GM11168 (cell line): ENCODE data around the gene IL5RA.

Source experiments
- in situ Hi-C: fragments of 300-500 bp; cut with MboI; formaldehyde crosslinking; loops from one replicate; pipeline ENCODE4 v1.12.0; 2022; ENCODE audit warnings: low sequenced_read_pairs; ENCODE audit not compliant: unreplicated experiment

The IL5RA gene

DNA sequence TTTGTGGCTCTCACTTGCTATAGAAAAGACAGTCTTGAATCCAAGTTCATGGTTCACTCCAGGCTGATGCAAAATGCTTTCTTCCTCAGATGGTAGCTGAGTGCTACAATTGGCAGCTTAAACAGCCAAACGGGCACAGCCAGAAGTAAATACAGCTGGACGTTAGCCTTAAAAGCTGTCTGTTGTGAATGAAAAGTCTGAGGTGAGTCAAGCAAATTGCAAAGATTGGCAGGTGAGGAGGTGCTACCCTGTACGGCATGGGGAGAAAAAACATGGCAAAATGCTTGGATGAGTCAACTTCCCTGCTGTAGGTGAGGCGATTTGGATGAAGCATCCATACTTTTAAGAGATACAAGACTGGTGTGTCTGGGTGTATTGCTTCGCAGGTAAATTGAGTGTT is 40.5 kb downstream of the IL5RA start:
- in situ Hi-C loops, result no loop called here

DNA sequence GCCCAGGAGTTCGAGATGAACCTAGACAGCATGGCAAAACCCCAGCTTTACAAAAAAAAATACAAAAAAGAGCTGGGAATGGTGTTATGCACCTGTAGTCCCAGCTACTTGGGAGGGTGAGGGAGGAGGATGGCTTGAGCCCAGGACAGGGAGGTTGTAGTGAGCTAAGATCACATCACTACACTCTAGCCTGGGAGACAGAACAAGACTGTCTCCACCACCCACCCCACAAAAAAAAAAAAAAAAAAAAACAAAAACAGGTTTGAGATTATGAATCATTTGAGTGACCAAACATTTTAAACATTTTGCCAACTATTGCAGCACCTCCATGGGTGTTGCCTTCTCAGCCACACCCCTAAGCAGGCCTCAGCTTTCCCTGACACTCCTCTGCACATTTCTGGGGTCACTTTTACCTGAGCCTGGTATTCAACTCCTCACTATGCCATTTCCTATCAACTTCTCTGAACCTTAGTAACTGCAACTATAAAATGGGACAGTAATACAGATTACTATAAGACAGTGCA is 41.8 kb downstream of the IL5RA start:
- in situ Hi-C loops, result no loop called here

DNA sequence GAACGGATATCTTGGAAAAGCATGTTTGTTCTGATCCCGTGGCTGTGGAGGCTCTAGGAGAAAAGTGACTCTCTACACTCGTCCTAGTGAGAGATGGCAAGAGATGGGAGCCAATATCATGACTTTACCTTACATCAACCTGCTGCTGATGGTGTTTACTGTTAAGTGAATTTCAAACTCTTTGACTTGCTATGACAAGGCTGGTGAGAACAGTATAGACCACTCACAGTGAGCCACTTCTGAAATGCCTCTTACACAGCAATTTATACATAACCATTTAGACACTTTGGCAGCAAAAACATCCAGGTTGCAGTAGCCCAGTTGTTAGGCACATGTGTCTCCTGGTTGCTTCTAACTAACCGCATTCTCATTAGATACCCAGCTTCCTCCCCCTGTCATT is 43.3 kb downstream of the IL5RA start:
- in situ Hi-C loops, result no loop called here

DNA sequence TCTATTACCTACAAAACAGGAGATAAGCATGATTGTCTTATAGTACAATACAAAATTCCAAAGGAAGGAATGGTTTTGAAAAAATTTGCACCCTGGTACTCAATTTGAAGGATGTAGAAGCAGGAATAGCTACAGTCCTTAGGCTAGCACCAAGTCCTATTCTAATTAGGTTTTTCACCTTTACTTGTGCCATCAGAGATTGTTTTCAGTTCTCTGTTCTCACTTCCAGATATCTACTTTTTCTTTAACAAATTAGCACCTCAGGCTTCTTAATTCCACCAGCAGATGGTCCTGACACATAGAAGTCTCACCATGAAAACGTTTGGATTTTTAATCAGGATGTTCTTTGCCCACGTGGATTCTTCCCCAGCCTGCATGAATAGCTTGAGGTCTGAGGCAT is 43.8 kb downstream of the IL5RA start:
- in situ Hi-C loops, result no loop called here

DNA sequence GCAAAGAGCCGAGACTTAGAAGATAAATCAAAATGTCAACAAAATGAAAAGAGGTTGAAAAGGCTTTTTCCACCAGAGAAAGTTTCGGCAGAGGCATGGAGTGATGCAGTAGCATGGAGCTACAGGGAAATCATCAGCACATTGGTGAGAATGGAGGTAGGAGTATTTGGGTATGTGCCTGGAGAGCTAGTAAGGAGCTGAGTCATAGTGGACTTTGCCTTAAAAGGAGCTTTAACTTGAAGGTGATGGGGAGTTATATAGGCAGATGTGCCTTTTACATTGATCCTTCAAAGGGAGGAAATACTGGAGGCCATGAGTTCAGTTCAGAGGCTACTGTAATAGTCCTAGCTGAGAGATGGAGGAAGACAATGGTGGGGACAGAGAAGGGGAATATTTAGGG is 44.3 kb downstream of the IL5RA start:
- in situ Hi-C loops, result no loop called here

DNA sequence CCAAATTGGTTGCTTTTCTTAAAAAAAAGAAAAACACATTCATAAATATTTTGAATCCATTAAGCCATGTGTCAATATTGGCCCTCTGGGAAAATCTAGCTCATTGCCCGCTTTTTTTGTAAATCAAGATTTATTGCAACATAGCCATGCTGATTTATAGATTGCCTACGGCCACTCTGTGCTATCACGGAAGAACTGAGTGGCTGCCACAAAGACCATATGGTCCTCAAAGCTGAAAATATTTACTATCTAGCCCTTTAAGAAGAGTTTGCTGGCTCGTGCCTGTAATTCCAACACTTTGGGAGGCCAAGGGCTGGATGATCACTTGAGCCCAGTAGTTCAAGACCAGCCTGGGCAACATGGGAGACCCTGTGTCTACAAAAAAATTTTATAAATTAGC is 45.9 kb downstream of the IL5RA start:
- in situ Hi-C loops, result no loop called here

DNA sequence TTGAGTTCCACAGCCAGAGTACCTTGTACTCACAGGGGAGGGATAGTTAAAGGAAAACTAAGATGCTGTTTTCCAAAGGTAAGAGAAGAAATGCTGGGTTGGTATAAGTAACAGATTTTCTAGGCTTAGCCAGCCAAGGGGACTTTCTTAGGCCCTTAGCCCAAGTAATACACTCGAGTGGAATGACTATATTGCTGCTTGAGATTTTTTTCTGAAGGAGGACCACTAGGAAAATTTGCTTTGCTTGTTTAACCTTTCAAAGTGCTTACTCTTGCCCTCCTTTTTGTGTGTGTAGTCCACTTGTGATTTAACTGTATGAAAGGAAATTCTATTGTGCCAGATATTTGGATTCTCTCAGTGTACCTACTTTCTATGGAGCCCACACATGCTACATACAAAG is 50.5 kb downstream of the IL5RA start:
- in situ Hi-C loops, result no loop called here

DNA sequence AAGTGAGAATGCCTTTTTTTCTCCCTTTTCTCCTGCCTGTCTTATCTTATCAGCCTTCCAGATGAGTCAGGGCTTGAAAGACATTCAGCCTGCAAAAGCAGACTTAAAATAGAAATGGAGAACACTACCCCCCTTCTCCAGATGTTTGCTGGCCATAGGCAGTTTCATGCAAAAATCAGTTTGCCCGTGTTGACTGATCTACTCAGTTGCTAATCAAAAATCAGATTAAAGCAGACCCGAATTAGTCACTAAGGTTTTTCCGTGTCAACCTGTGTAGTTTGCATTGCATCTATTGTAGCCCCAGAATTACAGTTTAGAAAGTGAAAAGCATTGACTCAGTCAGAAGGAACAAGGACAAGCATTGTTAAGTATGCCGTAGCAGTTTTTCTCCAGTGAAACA is 56.2 kb downstream of the IL5RA start:
- in situ Hi-C loops, result no loop called here

DNA sequence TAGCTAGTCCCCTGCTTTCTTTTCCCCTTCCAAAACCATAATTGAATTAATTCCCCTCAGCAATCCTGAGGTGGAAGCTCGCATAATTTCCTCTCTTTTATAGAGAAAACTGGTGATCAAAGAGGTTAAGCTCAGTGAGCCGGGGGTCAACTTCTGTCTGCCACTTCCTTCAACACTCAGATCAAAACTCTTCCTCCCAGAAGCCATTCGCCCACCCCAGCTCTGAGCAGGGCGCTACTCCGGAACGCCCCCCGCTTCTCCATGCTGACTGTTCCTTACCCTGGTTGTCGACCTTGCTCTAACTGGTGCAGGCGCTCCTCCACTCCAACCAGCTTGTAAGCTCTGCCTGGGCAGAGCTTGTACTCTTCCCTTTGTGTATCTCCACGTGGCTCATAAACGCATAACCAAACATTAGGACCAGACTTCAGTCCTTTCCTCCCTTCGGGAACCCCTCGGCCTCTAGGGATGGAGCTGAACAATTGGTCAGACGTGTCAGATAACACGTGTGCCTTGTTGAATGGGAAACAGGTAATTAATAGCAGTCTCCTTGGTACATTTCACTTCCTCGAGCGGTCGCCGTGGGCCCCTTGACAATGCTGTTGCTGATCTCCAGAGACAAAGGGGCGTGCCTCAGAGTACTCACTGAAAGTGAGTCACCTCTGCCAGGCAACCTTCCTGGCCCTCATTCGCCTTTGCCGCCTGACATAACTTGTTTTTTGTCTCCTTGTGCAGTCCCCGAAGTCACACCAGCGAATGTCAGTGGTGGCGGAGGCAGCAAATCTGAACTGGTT is 71.8 kb downstream of the IL5RA start:
- in situ Hi-C loops, result no loop called here

DNA sequence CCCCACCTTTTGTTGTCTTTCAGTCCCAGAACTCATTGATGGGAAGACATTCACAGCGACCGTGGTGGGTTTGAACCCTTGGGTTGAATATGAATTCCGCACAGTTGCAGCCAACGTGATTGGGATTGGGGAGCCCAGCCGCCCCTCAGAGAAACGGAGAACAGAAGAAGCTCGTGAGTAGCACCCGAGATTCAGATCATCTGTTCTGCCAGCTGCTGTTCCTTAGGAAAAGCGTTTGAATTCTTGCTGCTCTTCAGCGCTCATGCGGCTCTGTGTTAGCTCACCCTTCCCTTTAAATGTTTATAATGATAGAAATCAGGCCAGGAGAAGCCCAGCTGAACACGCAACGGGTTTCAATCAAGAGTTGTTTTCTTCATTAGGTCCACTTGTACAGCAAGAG is 73.0 kb downstream of the IL5RA start:
- in situ Hi-C loops, result no loop called here

DNA sequence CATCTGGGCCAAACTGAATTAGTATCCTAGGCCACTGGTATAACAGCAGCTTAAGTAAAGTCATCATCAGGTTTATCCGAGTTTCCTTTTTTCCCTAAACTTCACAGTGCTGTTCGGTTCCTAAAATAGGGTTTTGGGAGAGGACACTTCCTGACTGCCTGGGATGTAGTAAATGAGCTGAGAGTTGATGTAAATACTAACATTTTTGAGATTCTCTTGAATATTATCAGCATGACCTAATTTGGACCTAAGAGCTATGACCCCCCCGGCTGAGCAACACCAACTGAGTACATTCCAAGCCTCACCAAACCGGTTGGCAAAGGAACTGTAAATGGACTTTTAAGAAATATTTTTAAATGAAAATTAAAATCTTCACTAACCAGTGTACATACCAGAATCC is 78.8 kb downstream of the IL5RA start:
- in situ Hi-C loops, result no loop called here

DNA sequence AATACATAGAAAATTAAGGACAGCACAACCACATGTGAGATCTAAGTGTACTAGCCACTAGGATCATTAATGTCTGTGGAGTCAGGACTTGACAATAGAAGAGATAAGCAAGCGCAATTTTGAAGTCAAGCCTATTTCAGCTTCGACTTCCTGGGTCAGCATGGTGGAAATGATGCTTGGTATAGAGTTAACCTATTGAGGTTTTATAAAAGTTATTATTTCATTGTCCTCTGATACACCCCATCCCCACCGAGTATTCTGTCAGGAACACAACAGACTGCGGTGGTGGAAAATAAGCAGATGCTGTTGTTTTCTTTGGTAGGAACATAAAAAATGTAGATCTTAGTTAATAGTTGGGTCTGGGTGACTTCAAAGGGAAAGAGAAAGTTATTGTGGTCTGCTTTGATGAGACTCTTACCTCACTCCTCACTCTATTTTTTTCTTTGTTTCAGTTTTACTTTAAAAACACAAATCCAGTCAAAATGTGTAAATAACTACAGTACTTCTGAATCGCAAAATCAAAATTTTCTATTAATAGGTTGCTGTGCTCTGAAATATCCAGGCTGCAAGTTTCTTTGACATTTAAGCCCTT is 82.1 kb downstream of the IL5RA start:
- in situ Hi-C loops, result no loop called here

DNA sequence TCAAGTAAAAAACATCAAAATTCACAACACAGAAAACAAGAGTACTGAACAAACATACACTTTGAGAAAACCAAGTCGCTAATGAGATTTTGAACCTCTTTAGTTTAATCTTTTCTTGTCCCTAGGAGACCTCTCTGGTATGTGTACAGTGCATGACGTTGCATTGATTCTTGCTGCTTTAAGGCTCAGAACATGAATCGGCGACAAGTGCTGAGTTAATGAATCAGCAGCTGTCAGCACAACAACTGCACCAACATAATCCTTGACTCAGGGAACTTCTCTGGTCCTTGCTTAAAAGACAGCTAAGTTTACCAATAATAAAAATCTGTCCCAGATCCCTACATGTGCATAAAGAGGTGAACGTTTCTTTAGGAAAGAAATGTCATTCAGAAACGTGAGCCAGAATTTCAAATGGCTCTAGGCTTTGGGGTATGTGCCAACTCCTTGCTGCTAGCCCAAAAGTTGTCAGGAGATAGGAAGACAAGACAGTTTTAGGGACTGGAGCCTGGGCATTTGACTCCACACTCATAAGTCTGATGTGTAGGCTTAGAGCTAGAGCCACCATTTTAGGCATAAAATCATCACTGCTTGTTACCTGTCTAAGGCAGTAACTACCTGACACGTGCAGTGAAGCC is 86.9 kb downstream of the IL5RA start:
- in situ Hi-C loops, result no loop called here

DNA sequence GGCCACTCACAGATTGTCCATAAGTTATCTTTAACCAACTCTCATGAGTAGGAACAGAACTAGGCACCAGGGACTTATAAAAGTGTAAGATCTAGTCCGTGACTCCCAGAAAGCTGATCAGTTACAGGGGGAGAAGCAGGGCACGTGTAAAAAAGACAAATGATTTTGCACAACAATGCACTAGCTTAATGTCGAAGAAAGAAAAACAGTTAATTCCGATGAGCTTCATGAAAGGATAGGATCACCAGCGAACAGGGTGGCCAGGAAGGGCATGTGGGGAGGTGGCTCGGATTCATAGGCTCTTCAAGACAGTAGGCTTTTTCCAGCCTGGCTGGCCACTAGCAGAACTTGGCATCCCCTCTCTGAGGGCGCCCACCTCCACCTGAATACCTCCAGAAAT is 90.0 kb downstream of the IL5RA start:
- in situ Hi-C loops, result no loop called here
